ENCODE results near the gene RPL35.

Gene RPL35

GRCh38 chr9:124861342-124862229 lies at the start of gene RPL35, which contains the start of gene ARPC5L:
Gene RPL35 (minus strand): TSS chr9:124861957. CDS start chr9:124861912, 45 bp downstream.
Gene ARPC5L (plus strand): TSS chr9:124862130. CDS start chr9:124869291, 7,161 bp downstream.
- peak within 1 kb of the TSS; percentile 99 for H3K27ac ChIP-seq
- H3K4me3 ChIP-seq, result peak within 1 kb of the TSS; percentile 98
- H3K4me2 ChIP-seq, result peak within 1 kb of the TSS; percentile 85
- peak within 1 kb of the TSS; percentile 100 for H3K9ac ChIP-seq
- TF ChIP-seq Cebpa-rat (IDR thresholded peaks at IDR 0.05), result no peak
- H3K27me3 ChIP-seq, result no peaks in the 10 kb centered on the region
- H3K4me1 ChIP-seq, result peaks cover 40% of the 10 kb centered on the region
- H4K20me1 ChIP-seq, result peaks cover 51% of the 10 kb centered on the region
- peaks cover 47% of the 10 kb centered on the region for H3K36me3 ChIP-seq
- H3K9me3 ChIP-seq, result no peaks in the 10 kb centered on the region

GRCh38 chr9:124908098-124908497 lies 46.3 kb upstream of the RPL35 start:
- Histone ChIP-seq H3K9ac (no peak overlapping the region), H4K20me1 (no peaks in the 10 kb centered on the region), H3K27ac (no peak overlapping the region), H3K36me3 (peaks cover 58% of the 10 kb centered on the region), H3K9me3 (no peaks in the 10 kb centered on the region), H3K4me1 (no peaks in the 10 kb centered on the region), H3K4me3 (no peak overlapping the region), H3K27me3 (no peaks in the 10 kb centered on the region), H3K4me2 (no peak overlapping the region)
- no peak for TF ChIP-seq Cebpa-rat (IDR thresholded peaks at IDR 0.05)

- no peak overlapping the region for H3K9ac ChIP-seq
- no peak for TF ChIP-seq Cebpa-rat (IDR thresholded peaks at IDR 0.05)
- H3K9me3 ChIP-seq, result no peaks in the 10 kb centered on the region
- no peaks in the 10 kb centered on the region for H3K4me1 ChIP-seq
- no peak overlapping the region for H3K4me3 ChIP-seq
- no peak overlapping the region for H3K27ac ChIP-seq
- H3K4me2 ChIP-seq, result no peak overlapping the region
- H3K36me3 ChIP-seq, result peaks cover 56% of the 10 kb centered on the region
- H4K20me1 ChIP-seq, result no peaks in the 10 kb centered on the region
- H3K27me3 ChIP-seq, result no peaks in the 10 kb centered on the region
Observed at GRCh38 chr9:124906966-124907365, 45.2 kb upstream of the RPL35 start.

GRCh38 chr9:124899845-124900244 lies 38.1 kb upstream of the RPL35 start:
- Histone ChIP-seq H3K4me3 (no peak overlapping the region), H4K20me1 (no peaks in the 10 kb centered on the region), H3K36me3 (peaks cover 58% of the 10 kb centered on the region), H3K9me3 (no peaks in the 10 kb centered on the region), H3K4me1 (peaks cover 5% of the 10 kb centered on the region; the same call in 1 of the 2 replicates), H3K4me2 (no peak overlapping the region), H3K9ac (no peak overlapping the region), H3K27ac (no peak overlapping the region), H3K27me3 (no peaks in the 10 kb centered on the region)
- TF ChIP-seq Cebpa-rat (IDR thresholded peaks at IDR 0.05), result no peak

- H3K36me3 ChIP-seq, result peaks cover 55% of the 10 kb centered on the region
- no peaks in the 10 kb centered on the region for H3K27me3 ChIP-seq
- TF ChIP-seq Cebpa-rat (IDR thresholded peaks at IDR 0.05), result no peak
- peaks cover 11% of the 10 kb centered on the region; the same call in 1 of the 2 replicates for H3K4me1 ChIP-seq
- H3K4me3 ChIP-seq, result no peak overlapping the region
- H3K9ac ChIP-seq, result no peak overlapping the region
- H4K20me1 ChIP-seq, result no peaks in the 10 kb centered on the region
- no peak overlapping the region for H3K4me2 ChIP-seq
- H3K27ac ChIP-seq, result no peak overlapping the region
- no peaks in the 10 kb centered on the region for H3K9me3 ChIP-seq
Observed at GRCh38 chr9:124897570-124898460, 36.1 kb upstream of the RPL35 start.

DNA sequence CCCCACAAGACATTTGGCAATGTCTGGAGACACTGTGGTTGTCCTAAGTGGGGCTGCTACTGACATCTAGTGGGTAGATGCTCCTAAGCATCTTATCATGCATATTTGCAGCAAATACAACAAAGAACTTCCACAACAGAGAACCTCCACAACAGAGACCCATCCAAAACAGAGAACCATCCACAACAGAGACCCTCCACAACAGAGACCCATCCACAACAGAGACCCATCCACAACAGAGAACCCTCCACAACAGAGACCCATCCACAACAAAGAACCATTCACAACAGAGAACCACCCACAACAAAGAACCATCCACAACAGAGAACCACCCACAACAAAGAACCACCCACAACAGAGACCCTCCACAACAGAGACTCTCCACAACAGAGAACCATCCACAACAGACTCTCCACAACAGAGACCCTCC lies 33.0 kb upstream of the RPL35 start:
- no peak for TF ChIP-seq Cebpa-rat (IDR thresholded peaks at IDR 0.05)
- H3K4me3 ChIP-seq, result no peak overlapping the region
- H3K27ac ChIP-seq, result peak overlapping the region; percentile 10; the same call in 1 of the 2 replicates
- H3K4me2 ChIP-seq, result peak overlapping the region; percentile 13
- H3K36me3 ChIP-seq, result peaks cover 60% of the 10 kb centered on the region
- H4K20me1 ChIP-seq, result no peaks in the 10 kb centered on the region
- peaks cover 11% of the 10 kb centered on the region; the same call in 1 of the 2 replicates for H3K4me1 ChIP-seq
- no peaks in the 10 kb centered on the region for H3K27me3 ChIP-seq
- no peak overlapping the region for H3K9ac ChIP-seq
- H3K9me3 ChIP-seq, result no peaks in the 10 kb centered on the region

DNA sequence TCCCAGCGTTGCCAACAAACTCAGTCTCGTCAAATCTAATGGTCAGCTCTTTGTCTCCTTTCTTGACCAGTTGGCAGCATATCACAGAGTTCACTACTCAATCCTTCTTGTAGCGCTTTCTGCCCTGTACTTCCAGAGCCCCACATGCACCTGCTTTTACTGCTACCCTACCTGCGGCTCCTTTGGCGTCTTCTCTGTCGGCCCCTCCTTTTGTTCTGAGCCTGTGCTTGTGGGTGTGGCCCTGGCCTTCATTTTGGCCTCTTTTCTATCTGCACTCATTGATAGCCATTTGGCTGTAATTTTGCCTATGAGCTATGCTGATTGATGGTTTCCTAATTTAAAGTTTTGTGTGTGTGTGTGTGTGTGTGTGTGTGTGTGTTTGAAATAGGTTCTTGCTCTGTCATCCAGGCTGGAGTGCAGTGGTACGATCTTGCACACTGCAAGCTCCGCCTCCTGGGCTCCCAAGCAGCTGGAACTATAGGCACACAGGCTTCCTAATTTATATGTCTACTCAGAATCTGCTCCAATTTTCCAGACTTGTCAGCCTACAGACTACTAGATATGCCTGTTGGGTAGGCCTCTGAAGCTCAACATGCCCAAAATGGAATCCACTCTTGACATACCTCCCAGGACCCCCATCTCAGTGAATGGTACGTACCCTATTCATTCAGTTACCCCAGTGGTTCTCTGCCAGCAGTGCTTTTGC lies 32.4 kb upstream of the RPL35 start:
- TF ChIP-seq Cebpa-rat (IDR thresholded peaks at IDR 0.05), result no peak
- Histone ChIP-seq H3K4me3 (no peak overlapping the region), H3K27ac (no peak overlapping the region), H3K9ac (no peak overlapping the region), H3K36me3 (peaks cover 60% of the 10 kb centered on the region), H3K9me3 (no peaks in the 10 kb centered on the region), H3K27me3 (no peaks in the 10 kb centered on the region), H4K20me1 (no peaks in the 10 kb centered on the region), H3K4me2 (peak overlapping the region; percentile 11; the same call in 1 of the 2 replicates), H3K4me1 (peaks cover 12% of the 10 kb centered on the region)

GRCh38 chr9:124890179-124890578 lies 28.4 kb upstream of the RPL35 start:
- Histone ChIP-seq H3K9me3 (no peaks in the 10 kb centered on the region), H3K27ac (no peak overlapping the region), H3K27me3 (no peaks in the 10 kb centered on the region), H3K4me3 (no peak overlapping the region), H3K4me2 (no peak overlapping the region), H3K9ac (no peak overlapping the region), H4K20me1 (no peaks in the 10 kb centered on the region), H3K4me1 (peaks cover 50% of the 10 kb centered on the region), H3K36me3 (peaks cover 60% of the 10 kb centered on the region)
- TF ChIP-seq Cebpa-rat (IDR thresholded peaks at IDR 0.05), result no peak

- no peak overlapping the region for H3K4me3 ChIP-seq
- H3K4me2 ChIP-seq, result no peak overlapping the region
- H3K36me3 ChIP-seq, result peaks cover 57% of the 10 kb centered on the region
- no peak overlapping the region for H3K27ac ChIP-seq
- H3K4me1 ChIP-seq, result peaks cover 49% of the 10 kb centered on the region
- no peaks in the 10 kb centered on the region for H4K20me1 ChIP-seq
- no peaks in the 10 kb centered on the region for H3K27me3 ChIP-seq
- no peak overlapping the region for H3K9ac ChIP-seq
- no peak for TF ChIP-seq Cebpa-rat (IDR thresholded peaks at IDR 0.05)
- no peaks in the 10 kb centered on the region for H3K9me3 ChIP-seq
Observed at GRCh38 chr9:124889006-124889405, 27.2 kb upstream of the RPL35 start.
